H9 (cell line): ENCODE data around the gene CTU1. TPM values are rescaled to one million over a fixed set of nuclear protein-coding genes. Genes with fewer than 3 reads are reported as not detected.

Source experiments
- DNase-seq: peaks from one replicate; pipeline ENCODE4 v3.0.0-alpha.2; 2017
- H2AFZ ChIP-seq: one replicate; pipeline ENCODE4 v1.6.1; 2013; ENCODE audit warnings: mild to moderate bottlenecking, low read length, control low read depth, moderate library complexity
- H2AK5ac ChIP-seq: 2 replicates; pipeline ENCODE4 v1.6.1; 2013; ENCODE audit warnings: low read length, control low read depth, mixed read lengths; ENCODE audit not compliant: insufficient read length
- H2BK120ac ChIP-seq: one replicate; pipeline ENCODE4 v1.6.1; 2013; ENCODE audit warnings: low read depth, mild to moderate bottlenecking, low read length, control low read depth, inconsistent platforms; ENCODE audit not compliant: poor library complexity, severe bottlenecking
- H2BK12ac ChIP-seq: 2 replicates; pipeline ENCODE4 v1.6.1; 2013; ENCODE audit warnings: low read length, control low read depth, mixed read lengths, low read depth; ENCODE audit not compliant: insufficient read length
- H2BK15ac ChIP-seq: 2 replicates; pipeline ENCODE4 v1.6.1; 2013; ENCODE audit warnings: low read depth, low read length, control low read depth
- H2BK20ac ChIP-seq: one replicate; pipeline ENCODE4 v1.6.1; 2013; ENCODE audit warnings: low read depth, mild to moderate bottlenecking, low read length, control low read depth, inconsistent platforms; ENCODE audit not compliant: poor library complexity, severe bottlenecking
- H2BK5ac ChIP-seq: 2 replicates; pipeline ENCODE4 v1.6.1; 2013; ENCODE audit warnings: low read length, control low read depth, mixed read lengths; ENCODE audit not compliant: insufficient read length
- H3K14ac ChIP-seq: 2 replicates; pipeline ENCODE4 v1.6.1; 2013; ENCODE audit warnings: low read length, control low read depth; ENCODE audit not compliant: insufficient read depth
- H3K18ac ChIP-seq: 2 replicates; pipeline ENCODE4 v1.6.1; 2013; ENCODE audit warnings: low read depth, mild to moderate bottlenecking, mixed read lengths, low read length, control low read depth; ENCODE audit not compliant: insufficient read length
- H3K23ac ChIP-seq: 2 replicates; pipeline ENCODE4 v1.6.1; 2013; ENCODE audit warnings: low read length, control low read depth, mixed read lengths, low read depth; ENCODE audit not compliant: insufficient read length
- H3K23me2 ChIP-seq: 2 replicates; pipeline ENCODE4 v1.6.1; 2013; ENCODE audit warnings: low read depth, mild to moderate bottlenecking, mixed read lengths, low read length, control low read depth; ENCODE audit not compliant: insufficient read length, poor library complexity, severe bottlenecking
- H3K27ac ChIP-seq: 2 replicates; pipeline ENCODE4 v1.5.1; 2013; ENCODE audit warnings: low read length, control low read depth, mixed read lengths, low read depth; ENCODE audit not compliant: insufficient read length
- H3K27me3 ChIP-seq: 2 replicates; pipeline ENCODE4 v1.6.1; 2013; ENCODE audit warnings: low read length, control low read depth, inconsistent platforms; ENCODE audit not compliant: insufficient read depth
- H3K4ac ChIP-seq: 2 replicates; pipeline ENCODE4 v1.6.1; 2013; ENCODE audit warnings: low read depth, mild to moderate bottlenecking, control low read depth, inconsistent platforms, low read length, moderate library complexity
- H3K4me1 ChIP-seq: 2 replicates; pipeline ENCODE4 v1.6.1; 2013; ENCODE audit warnings: low read length, control low read depth, inconsistent platforms; ENCODE audit not compliant: insufficient read depth
- H3K4me2 ChIP-seq: 2 replicates; pipeline ENCODE4 v1.6.1; 2013; ENCODE audit warnings: low read length, control low read depth, mixed read lengths; ENCODE audit not compliant: insufficient read length, insufficient read depth
- H3K56ac ChIP-seq: 2 replicates; pipeline ENCODE4 v1.6.1; 2013; ENCODE audit warnings: low read depth, mild to moderate bottlenecking, mixed read lengths, low read length, control low read depth; ENCODE audit not compliant: insufficient read length
- H3K79me1 ChIP-seq: 2 replicates; pipeline ENCODE4 v1.6.1; 2013; ENCODE audit warnings: low read depth, mild to moderate bottlenecking, moderate library complexity, low read length, control low read depth, inconsistent platforms; ENCODE audit not compliant: insufficient read depth, poor library complexity, severe bottlenecking
- H3K79me2 ChIP-seq: 2 replicates; pipeline ENCODE4 v1.6.1; 2013; ENCODE audit warnings: low read length, control low read depth, inconsistent platforms; ENCODE audit not compliant: insufficient read depth
- H3K9ac ChIP-seq: 2 replicates; pipeline ENCODE4 v1.6.1; 2013; ENCODE audit warnings: low read length, control low read depth, mixed read lengths; ENCODE audit not compliant: insufficient read length; ENCODE audit errors: extremely low read depth
- H3K9me3 ChIP-seq: one replicate; pipeline ENCODE4 v1.6.1; 2013; ENCODE audit warnings: low read depth, low read length, inconsistent platforms; ENCODE audit not compliant: control insufficient read depth
- H3T11ph ChIP-seq: one replicate; pipeline ENCODE4 v1.6.1; 2013; ENCODE audit warnings: mild to moderate bottlenecking, low read length, control low read depth, inconsistent platforms
- H4K20me1 ChIP-seq: one replicate; pipeline ENCODE4 v1.6.1; 2013; ENCODE audit not compliant: control insufficient read depth, insufficient read length, insufficient read depth
- H4K5ac ChIP-seq: 2 replicates; pipeline ENCODE4 v1.6.1; 2013; ENCODE audit warnings: low read depth, mild to moderate bottlenecking, mixed read lengths, low read length, control low read depth; ENCODE audit not compliant: insufficient read length
- H4K8ac ChIP-seq: replicated peaks from 2 replicates; pipeline ENCODE4 v1.6.1; 2013; ENCODE audit warnings: low read length, control low read depth, mixed read lengths, low read depth; ENCODE audit not compliant: insufficient read length
- H4K91ac ChIP-seq: 2 replicates; pipeline ENCODE4 v1.6.1; 2013; ENCODE audit warnings: low read depth, mild to moderate bottlenecking, moderate library complexity, mixed read lengths, low read length, control low read depth; ENCODE audit not compliant: insufficient read length
- H3K27ac Mint-ChIP-seq, 3 experiments: 2 replicates in 2 of 3; 3 replicates in 1 of 3; pipeline ENCODE4 v1.8.0; 2020 to 2021; ENCODE audit warnings: mixed read lengths in 3 of 3, mild to moderate bottlenecking in 1 of 3, moderate library complexity in 1 of 3
- H3K27me3 Mint-ChIP-seq: 2 replicates; pipeline ENCODE4 v1.8.0; 2021; ENCODE audit warnings: low read depth, mild to moderate bottlenecking, moderate library complexity, mixed read lengths
- H3K36me3 Mint-ChIP-seq, 3 experiments: 2 replicates in 2 of 3; 3 replicates in 1 of 3; pipeline ENCODE4 v1.8.0; 2020 to 2021; ENCODE audit warnings: low read depth in 3 of 3, mixed read lengths in 3 of 3; ENCODE audit not compliant: insufficient read depth in 1 of 3
- H3K4me1 Mint-ChIP-seq, 2 experiments: 2 replicates each; pipeline ENCODE4 v1.8.0; 2020; ENCODE audit warnings: mixed read lengths in 2 of 2
- H3K4me3 Mint-ChIP-seq, 2 experiments: 2 replicates in 1 of 2; 3 replicates in 1 of 2; pipeline ENCODE4 v1.8.0; 2020 to 2021; ENCODE audit warnings: mild to moderate bottlenecking in 2 of 2, mixed read lengths in 2 of 2, moderate library complexity in 1 of 2
- H3K9me3 Mint-ChIP-seq, 2 experiments: 2 replicates in 1 of 2; 3 replicates in 1 of 2; pipeline ENCODE4 v1.8.0; 2020; ENCODE audit warnings: mild to moderate bottlenecking in 2 of 2, mixed read lengths in 2 of 2, moderate library complexity in 1 of 2
- CTCF ChIP-seq: fragments of 200-600 bp; sonication (generic); conservative IDR thresholded peaks from 3 replicates; pipeline ENCODE4 v1.8.0; 2021; ENCODE audit warnings: antibody characterized with exemption, mild to moderate bottlenecking
- WGBS: extraction: QIAGEN DNeasy Blood & Tissue Kit; methylation state at CpG from one replicate; pipeline ENCODE4 v1.1.7; 2013; ENCODE audit warnings: missing lambda C conversion rate, low lambda C conversion rate, mixed read lengths; ENCODE audit not compliant: insufficient read length; ENCODE audit errors: extremely low coverage; 5-methylcytosine and 5-hydroxymethylcytosine counted together
- total RNA-seq: library from RNA; stranded (reverse); gene quantifications from 2 replicates; pipeline ENCODE4 v1.2.1, GENCODE V29; 2021

The CTU1 gene
- total RNA-seq, 1 experiment from 2014 or later = 8.8 TPM

GRCh38 chr19:51082611-51083010, 25.6 kb downstream of the CTU1 start, which contains the start of gene KLK14:
KLK14 (minus strand) TSS chr19:51082887; CDS start chr19:51082614, 273 bp downstream.
- WGBS = no CpG with 5 or more reads among the region's 7 CpGs
- Histone ChIP-seq H2BK5ac (no peak within 1 kb of the TSS), H3K9ac (no peak within 1 kb of the TSS), H3K4me1 (peaks cover 2% of the 10 kb centered on the region; the same call in 1 of the 2 replicates), H4K5ac (no peak within 1 kb of the TSS), H3T11ph (no peak within 1 kb of the TSS), H3K4me2 (no peak within 1 kb of the TSS), H4K20me1 (no peaks in the 10 kb centered on the region), H2AFZ (no peak within 1 kb of the TSS), H2BK120ac (no peak within 1 kb of the TSS), H3K79me1 (no peaks in the 10 kb centered on the region), H2AK5ac (no peak within 1 kb of the TSS), H2BK15ac (no peak within 1 kb of the TSS), H3K27ac (no peak within 1 kb of the TSS), H3K56ac (no peak within 1 kb of the TSS), H3K27me3 (no peaks in the 10 kb centered on the region; the same call in 1 of the 2 replicates), H2BK12ac (no peak within 1 kb of the TSS), H3K9me3 (no peaks in the 10 kb centered on the region), H3K14ac (no peak within 1 kb of the TSS; the same call in 1 of the 2 replicates), H2BK20ac (no peak within 1 kb of the TSS), H4K91ac (no peak within 1 kb of the TSS), H3K23me2 (no peaks in the 10 kb centered on the region), H3K4ac (no peak within 1 kb of the TSS), H3K18ac (no peak within 1 kb of the TSS), H4K8ac (no peak within 1 kb of the TSS), H3K79me2 (no peaks in the 10 kb centered on the region), H3K23ac (no peak within 1 kb of the TSS)
- Mint-ChIP-seq H3K9me3 (no peaks in the 10 kb centered on the region), H3K36me3 (no peaks in the 10 kb centered on the region), H3K27ac (no peak within 1 kb of the TSS; a peak in 2 of 7 replicates), H3K4me1 (peaks cover 22 to 32% of the 10 kb centered on the region in 2 experiments), H3K4me3 (no peak within 1 kb of the TSS), H3K27me3 (peaks cover 19% of the 10 kb centered on the region)
- no peak for DNase-seq
- TF ChIP-seq CTCF = no peak
